ENCODE measurements around the gene SZT2. TPM values are rescaled to one million over a fixed set of nuclear protein-coding genes. Genes with fewer than 3 reads are reported as not detected.
"Not testable (repeated sequence)": the region's sequence is repeated elsewhere in the genome, so short reads cannot be mapped to it uniquely, and the experiment has no call there.

The SZT2 gene
- total RNA-seq, 1 experiment from 2014 or later = 27.9 TPM

DNA sequence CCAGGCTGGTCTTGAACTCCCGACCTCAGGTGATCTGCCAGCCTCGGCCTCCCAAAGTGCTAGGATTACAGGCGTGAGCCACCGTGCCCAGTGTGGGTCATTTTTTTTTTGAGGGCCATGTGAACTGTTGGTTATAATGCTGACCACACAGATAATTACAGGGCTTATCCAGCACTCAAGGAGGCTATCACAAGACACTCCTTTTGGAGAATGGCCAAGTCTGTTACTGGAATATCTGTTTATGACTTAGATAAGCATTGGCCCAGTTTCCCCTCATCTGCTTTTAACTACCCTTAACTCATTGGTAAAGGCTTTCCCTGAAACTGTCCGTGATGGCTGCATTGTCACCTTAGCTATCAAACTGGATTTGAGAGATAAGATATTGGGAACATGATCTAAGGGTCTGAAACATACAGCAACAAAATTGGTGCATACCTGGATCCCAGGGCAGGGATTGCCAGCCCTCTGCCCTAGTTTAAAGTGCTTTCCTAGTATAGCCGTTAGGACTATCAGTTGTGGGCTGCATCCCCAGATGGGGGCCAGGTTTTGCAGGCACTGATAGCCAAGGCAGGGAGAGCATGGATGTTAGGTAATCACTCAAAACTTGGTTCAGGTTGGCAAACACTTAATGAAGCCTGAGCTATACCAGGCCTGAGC lies 15.6 kb downstream of the SZT2 start:
- TF ChIP-seq EZH2 (IDR thresholded peaks at IDR 0.05; ENCODE audit: borderline replicate concordance, low read depth, low read length, poor library complexity, severe bottlenecking) = no peak
- TF ChIP-seq, protein P1, sequence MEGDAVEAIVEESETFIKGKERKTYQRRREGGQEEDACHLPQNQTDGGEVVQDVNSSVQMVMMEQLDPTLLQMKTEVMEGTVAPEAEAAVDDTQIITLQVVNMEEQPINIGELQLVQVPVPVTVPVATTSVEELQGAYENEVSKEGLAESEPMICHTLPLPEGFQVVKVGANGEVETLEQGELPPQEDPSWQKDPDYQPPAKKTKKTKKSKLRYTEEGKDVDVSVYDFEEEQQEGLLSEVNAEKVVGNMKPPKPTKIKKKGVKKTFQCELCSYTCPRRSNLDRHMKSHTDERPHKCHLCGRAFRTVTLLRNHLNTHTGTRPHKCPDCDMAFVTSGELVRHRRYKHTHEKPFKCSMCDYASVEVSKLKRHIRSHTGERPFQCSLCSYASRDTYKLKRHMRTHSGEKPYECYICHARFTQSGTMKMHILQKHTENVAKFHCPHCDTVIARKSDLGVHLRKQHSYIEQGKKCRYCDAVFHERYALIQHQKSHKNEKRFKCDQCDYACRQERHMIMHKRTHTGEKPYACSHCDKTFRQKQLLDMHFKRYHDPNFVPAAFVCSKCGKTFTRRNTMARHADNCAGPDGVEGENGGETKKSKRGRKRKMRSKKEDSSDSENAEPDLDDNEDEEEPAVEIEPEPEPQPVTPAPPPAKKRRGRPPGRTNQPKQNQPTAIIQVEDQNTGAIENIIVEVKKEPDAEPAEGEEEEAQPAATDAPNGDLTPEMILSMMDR (conservative IDR thresholded peaks at IDR 0.05; ENCODE audit: low read depth, low read length) = no peak
- ChIA-PET CTCF (no interaction called here), POLR2A (ENCODE audit: low non-redundant PET) (no interaction called here)
- Histone ChIP-seq H3K4me3 (ENCODE audit: low read depth, low read length, poor library complexity, severe bottlenecking) (no peak overlapping the region), H3K4me1 (ENCODE audit: insufficient read depth, low read length, poor library complexity, severe bottlenecking) (no peaks in the 10 kb centered on the region), H3K27ac (ENCODE audit: low read depth, low read length, poor library complexity, severe bottlenecking) (no peak overlapping the region), H3K36me3 (ENCODE audit: insufficient read depth, low read length, poor library complexity, severe bottlenecking) (peaks cover 8% of the 10 kb centered on the region), H3K27me3 (replicated peaks; ENCODE audit: insufficient read depth, low read depth, low read length, poor library complexity) (no peaks in the 10 kb centered on the region), H3K9me3 (ENCODE audit: low read depth, low read length, poor library complexity, severe bottlenecking) (no peaks in the 10 kb centered on the region)
- intact Hi-C loops (cut with micrococcal nuclease; ENCODE audit: unreplicated experiment) = no loop called here
- DNase-seq (ENCODE audit: low spot score) = no peak
- no TSS peak for BruUV-seq (replicated peaks)

DNA sequence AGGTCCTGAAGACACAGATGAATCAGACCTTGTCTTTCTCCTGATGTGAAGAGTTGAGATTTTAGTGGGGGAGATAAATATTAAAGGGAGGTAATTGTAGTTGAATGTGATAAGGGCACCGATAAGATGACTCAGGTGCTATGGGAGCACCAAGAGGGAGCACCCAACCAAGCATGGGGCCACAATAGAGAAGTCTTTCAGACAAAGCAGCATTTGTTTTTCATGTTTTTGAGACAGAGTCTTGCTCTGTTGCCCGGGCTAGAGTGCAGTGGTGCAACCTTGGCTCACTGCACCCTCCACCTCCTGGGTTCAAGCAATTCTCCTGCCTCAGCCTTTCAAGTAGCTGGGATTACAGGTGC lies 16.2 kb downstream of the SZT2 start:
- Histone ChIP-seq H3K27me3 (replicated peaks; ENCODE audit: insufficient read depth, low read depth, low read length, poor library complexity) (no peaks in the 10 kb centered on the region), H3K4me1 (ENCODE audit: insufficient read depth, low read length, poor library complexity, severe bottlenecking) (no peaks in the 10 kb centered on the region), H3K36me3 (ENCODE audit: insufficient read depth, low read length, poor library complexity, severe bottlenecking) (peaks cover 8% of the 10 kb centered on the region), H3K27ac (ENCODE audit: low read depth, low read length, poor library complexity, severe bottlenecking) (no peak overlapping the region), H3K4me3 (ENCODE audit: low read depth, low read length, poor library complexity, severe bottlenecking) (no peak overlapping the region), H3K9me3 (ENCODE audit: low read depth, low read length, poor library complexity, severe bottlenecking) (no peaks in the 10 kb centered on the region)
- no peak for DNase-seq (ENCODE audit: low spot score)
- TF ChIP-seq, protein P1 (conservative IDR thresholded peaks at IDR 0.05; ENCODE audit: low read depth, low read length) = no peak
- no peak for TF ChIP-seq EZH2 (IDR thresholded peaks at IDR 0.05; ENCODE audit: borderline replicate concordance, low read depth, low read length, poor library complexity, severe bottlenecking)
- ChIA-PET CTCF (no interaction called here), POLR2A (ENCODE audit: low non-redundant PET) (no interaction called here)
- intact Hi-C loops (cut with micrococcal nuclease; ENCODE audit: unreplicated experiment) = no loop called here
- no TSS peak for BruUV-seq (replicated peaks)

DNA sequence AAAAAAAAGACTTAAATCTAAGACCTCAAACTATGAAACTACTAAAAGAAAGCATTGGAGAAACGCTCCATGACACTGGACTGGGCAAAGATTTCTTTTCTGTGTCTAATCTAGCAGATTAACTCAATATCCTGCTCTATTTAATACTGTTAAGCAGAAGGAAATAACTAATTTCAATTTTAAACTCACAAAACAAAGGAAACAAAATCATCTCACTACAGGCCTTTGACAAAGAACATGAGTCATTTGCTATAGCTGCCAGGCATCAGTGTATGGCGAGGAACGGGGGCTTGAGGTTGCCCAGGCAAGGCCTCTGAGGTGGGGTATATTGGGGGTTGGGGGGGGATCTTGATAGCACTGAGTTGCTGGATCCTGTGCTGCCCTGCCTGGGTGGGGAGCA lies 20.9 kb downstream of the SZT2 start:
- intact Hi-C loops (cut with micrococcal nuclease; ENCODE audit: unreplicated experiment) = no loop called here
- BruUV-seq (replicated peaks) = no TSS peak
- Histone ChIP-seq H3K27ac (ENCODE audit: low read depth, low read length, poor library complexity, severe bottlenecking) (no peak overlapping the region), H3K4me1 (ENCODE audit: insufficient read depth, low read length, poor library complexity, severe bottlenecking) (no peaks in the 10 kb centered on the region), H3K36me3 (ENCODE audit: insufficient read depth, low read length, poor library complexity, severe bottlenecking) (no peaks in the 10 kb centered on the region), H3K4me3 (ENCODE audit: low read depth, low read length, poor library complexity, severe bottlenecking) (no peak overlapping the region), H3K27me3 (replicated peaks; ENCODE audit: insufficient read depth, low read depth, low read length, poor library complexity) (no peaks in the 10 kb centered on the region), H3K9me3 (ENCODE audit: low read depth, low read length, poor library complexity, severe bottlenecking) (no peaks in the 10 kb centered on the region)
- ChIA-PET CTCF (interaction anchor here (0.6 kb wide), 1 partner anchor 482 kb away, joined by 14 read pairs; no protein-coding TSS in a partner anchor), POLR2A (ENCODE audit: low non-redundant PET) (no interaction called here)
- DNase-seq (ENCODE audit: low spot score) = peak; percentile 69
- no peak for TF ChIP-seq EZH2 (IDR thresholded peaks at IDR 0.05; ENCODE audit: borderline replicate concordance, low read depth, low read length, poor library complexity, severe bottlenecking)
- TF ChIP-seq, protein P1 (conservative IDR thresholded peaks at IDR 0.05; ENCODE audit: low read depth, low read length) = no peak

DNA sequence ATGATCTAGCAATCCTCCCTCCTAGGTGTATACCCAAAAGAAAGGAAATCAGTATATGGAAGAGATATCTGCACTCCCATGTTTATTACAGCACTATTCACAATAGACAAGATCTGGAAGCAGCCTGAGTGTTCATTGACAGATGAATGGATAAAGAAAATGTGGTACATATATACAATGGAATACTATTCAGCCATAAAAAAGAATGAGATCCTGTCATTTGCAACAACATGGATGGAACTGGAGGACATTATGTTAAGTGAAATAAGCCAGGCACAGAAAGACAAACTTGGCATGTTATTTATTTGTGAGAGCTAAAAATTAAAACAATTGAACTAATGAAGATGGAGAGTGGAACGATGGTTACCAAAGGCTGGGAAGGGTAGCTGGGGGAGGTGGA lies 23.7 kb downstream of the SZT2 start:
- H3K27me3 ChIP-seq (replicated peaks; ENCODE audit: insufficient read depth, low read depth, low read length, poor library complexity); DNase-seq (ENCODE audit: low spot score); BruUV-seq (replicated peaks); H3K27ac ChIP-seq (ENCODE audit: low read depth, low read length, poor library complexity, severe bottlenecking); CTCF ChIA-PET; POLR2A ChIA-PET (ENCODE audit: low non-redundant PET); intact Hi-C loops (cut with micrococcal nuclease; ENCODE audit: unreplicated experiment); H3K36me3 ChIP-seq (ENCODE audit: insufficient read depth, low read length, poor library complexity, severe bottlenecking); H3K9me3 ChIP-seq (ENCODE audit: low read depth, low read length, poor library complexity, severe bottlenecking); H3K4me3 ChIP-seq (ENCODE audit: low read depth, low read length, poor library complexity, severe bottlenecking); H3K4me1 ChIP-seq (ENCODE audit: insufficient read depth, low read length, poor library complexity, severe bottlenecking): not testable (repeated sequence)
